HG03460 (cell line): Measurements from ENCODE around the gene MTOR.
"Not testable (repeated sequence)": the region's sequence is repeated elsewhere in the genome, so short reads cannot be mapped to it uniquely, and the experiment has no call there.

Source experiments
- ATAC-seq: cut with Tn5 transposase; IDR thresholded peaks from one replicate; pipeline ENCODE4 v1.9.1; 2021; ENCODE audit not compliant: unreplicated experiment

The MTOR gene

GRCh38 chr1:11262171-11263049 lies at the start of gene MTOR:
Gene MTOR (minus strand): TSS chr1:11262551. CDS start chr1:11259409, 3,142 bp downstream.
- peak; percentile 97 for ATAC-seq

- no peak for ATAC-seq
These were observed 47.0 kb upstream of the MTOR start for GRCh38 chr1:11309385-11309784.

- no peak for ATAC-seq
These were observed 46.4 kb upstream of the MTOR start for GRCh38 chr1:11308699-11309224.

- ATAC-seq = no peak
These were observed 45.5 kb upstream of the MTOR start for GRCh38 chr1:11307852-11308251.

GRCh38 chr1:11305516-11305915 lies 43.2 kb upstream of the MTOR start:
- not testable (repeated sequence) for ATAC-seq

GRCh38 chr1:11302366-11302765 lies 40.0 kb upstream of the MTOR start:
- no peak for ATAC-seq

GRCh38 chr1:11301601-11302000 lies 39.2 kb upstream of the MTOR start:
- no peak for ATAC-seq

GRCh38 chr1:11299225-11299574 lies 36.8 kb upstream of the MTOR start:
- no peak for ATAC-seq

GRCh38 chr1:11298390-11299224 lies 36.3 kb upstream of the MTOR start:
- ATAC-seq = no peak

GRCh38 chr1:11297774-11298173 lies 35.4 kb upstream of the MTOR start:
- not testable (repeated sequence) for ATAC-seq

GRCh38 chr1:11295905-11296304 lies 33.6 kb upstream of the MTOR start:
- no peak for ATAC-seq

GRCh38 chr1:11294951-11295350 lies 32.6 kb upstream of the MTOR start:
- no peak for ATAC-seq

GRCh38 chr1:11293856-11294255 lies 31.5 kb upstream of the MTOR start:
- no peak for ATAC-seq

GRCh38 chr1:11291049-11291448 lies 28.7 kb upstream of the MTOR start:
- no peak for ATAC-seq

GRCh38 chr1:11289064-11289463 lies 26.7 kb upstream of the MTOR start:
- ATAC-seq = no peak

GRCh38 chr1:11286735-11287410 lies 24.5 kb upstream of the MTOR start:
- ATAC-seq = no peak

- no peak for ATAC-seq
These were observed 23.8 kb upstream of the MTOR start for GRCh38 chr1:11285883-11286734.

- ATAC-seq = no peak
These were observed 22.4 kb upstream of the MTOR start for GRCh38 chr1:11284784-11285183.

- no peak for ATAC-seq
These were observed 20.8 kb upstream of the MTOR start for GRCh38 chr1:11283151-11283550.
